Common myeloid progenitor, CD34-positive (primary cell): ENCODE data around the gene TM2D3.
A peak's percentile ranks its signal among the peaks of the same experiment; 100 is the strongest.
"Not testable (repeated sequence)": the region's sequence is repeated elsewhere in the genome, so short reads cannot be mapped to it uniquely, and the experiment has no call there.

Experiments
- CTCF ChIA-PET: fragments of 350-600 bp; sonication (Branson Sonifier 250); formaldehyde crosslinking; loops from one replicate; lab custom pipeline; 2021; ENCODE audit warnings: antibody characterized with exemption; lab: Charles Lee
- POLR2A ChIA-PET: fragments of 350-600 bp; sonication (Branson Sonifier 250); formaldehyde crosslinking; loops from one replicate; lab custom pipeline; 2021; ENCODE audit warnings: antibody characterized with exemption; lab: Charles Lee
- DNase-seq, 3 donors: peaks; one replicate each; pipeline versions ENCODE4 v3.0.0 to v3.0.0-alpha.2; 2013
- H3K27ac ChIP-seq, 2 experiments: 1 replicate in 1 of 2; 2 replicates in 1 of 2; pipeline ENCODE4 v1.7.0; 2013; ENCODE audit warnings: inconsistent platforms in 2 of 2, low read length in 2 of 2, mild to moderate bottlenecking in 2 of 2, low read depth in 1 of 2, moderate library complexity in 1 of 2; ENCODE audit not compliant: severe bottlenecking in 2 of 2, insufficient read depth in 1 of 2, poor library complexity in 1 of 2
- H3K27me3 ChIP-seq, 5 experiments: replicated peaks in 2 of 5; 1 replicate in 3 of 5; 2 replicates in 2 of 5; pipeline versions ENCODE4 v1.6.1 to v1.7.0; 2013; ENCODE audit warnings: low read length in 4 of 5, mild to moderate bottlenecking in 2 of 5, moderate library complexity in 2 of 5, inconsistent platforms in 1 of 5; ENCODE audit not compliant: insufficient read depth in 5 of 5, control insufficient read depth in 4 of 5
- H3K36me3 ChIP-seq, 4 experiments: 1 replicate in 2 of 4; 2 replicates in 2 of 4; pipeline versions ENCODE4 v1.6.1 to v1.7.0; 2013; ENCODE audit warnings: low read length in 3 of 4, control low read depth in 1 of 4, mild to moderate bottlenecking in 1 of 4; ENCODE audit not compliant: control insufficient read depth in 4 of 4, insufficient read depth in 4 of 4
- H3K4me1 ChIP-seq, 4 experiments: 1 replicate in 3 of 4; 2 replicates in 1 of 4; pipeline versions ENCODE4 v1.6.1 to v1.7.1; 2013; ENCODE audit warnings: low read length in 3 of 4, mild to moderate bottlenecking in 3 of 4, control low read depth in 1 of 4, inconsistent platforms in 1 of 4, moderate library complexity in 1 of 4; ENCODE audit not compliant: control insufficient read depth in 4 of 4, insufficient read depth in 4 of 4; ENCODE audit errors: control extremely low read depth in 1 of 4
- H3K4me3 ChIP-seq, 7 experiments: 1 replicate in 4 of 7; 2 replicates in 3 of 7; pipeline versions ENCODE4 v1.5.1 to v1.7.0; 2013; ENCODE audit warnings: mild to moderate bottlenecking in 7 of 7, low read length in 6 of 7, moderate library complexity in 6 of 7, inconsistent platforms in 2 of 7, low read depth in 2 of 7, control low read depth in 1 of 7; ENCODE audit not compliant: insufficient read depth in 4 of 7, control insufficient read depth in 1 of 7; ENCODE audit errors: extremely low read depth in 1 of 7
- H3K9me3 ChIP-seq, 5 experiments: 1 replicate in 4 of 5; 2 replicates in 1 of 5; pipeline versions ENCODE4 v1.6.1 to v1.7.1; 2013; ENCODE audit warnings: low read length in 4 of 5, mild to moderate bottlenecking in 2 of 5, inconsistent platforms in 1 of 5, low read depth in 1 of 5, moderate library complexity in 1 of 5; ENCODE audit not compliant: control insufficient read depth in 4 of 5, insufficient read depth in 2 of 5; ENCODE audit errors: control extremely low read depth in 1 of 5
- WGBS: methylation state at CpG from one replicate; pipeline ENCODE4 v1.1.5; 2013; ENCODE audit not compliant: insufficient coverage; 5-methylcytosine and 5-hydroxymethylcytosine counted together

Gene TM2D3

GRCh38 chr15:101633356-101633755, 18.8 kb downstream of the TM2D3 start:
- Histone ChIP-seq H3K4me1 (no peaks in the 10 kb centered on the region), H3K36me3 (no peaks in the 10 kb centered on the region), H3K9me3 (no peaks in the 10 kb centered on the region), H3K4me3 (no peak overlapping the region), H3K27ac (no peak overlapping the region), H3K27me3 (no peaks in the 10 kb centered on the region)
- DNase-seq, result no peak
- WGBS, result 100% methylated on average over 2 of the region's 3 CpGs
- POLR2A ChIA-PET, result no interaction called here
- CTCF ChIA-PET, result interaction anchor here (1.4 kb wide), 1 partner anchor 9 kb away, joined by 5 read pairs; no protein-coding TSS in a partner anchor

DNA sequence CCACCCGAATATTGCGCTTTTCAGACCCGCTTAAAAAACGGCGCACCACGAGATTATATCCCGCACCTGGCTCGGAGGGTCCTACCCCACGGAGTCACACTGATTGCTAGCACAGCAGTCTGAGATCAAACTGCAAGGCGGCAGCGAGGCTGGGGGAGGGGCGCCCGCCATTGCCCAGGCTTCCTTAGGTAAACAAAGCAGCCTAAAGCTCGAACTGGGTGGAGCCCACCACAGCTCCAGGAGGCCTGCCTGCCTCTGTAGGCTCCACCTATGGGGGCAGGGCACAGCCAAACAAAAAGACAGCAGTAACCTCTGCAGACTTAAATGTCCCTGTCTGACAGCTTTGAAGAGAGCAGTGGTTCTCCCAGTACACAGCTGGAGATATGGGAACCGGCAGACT, 25.5 kb downstream of the TM2D3 start:
- H3K27me3 ChIP-seq, H3K4me1 ChIP-seq, H3K4me3 ChIP-seq, H3K36me3 ChIP-seq, POLR2A ChIA-PET, H3K27ac ChIP-seq, DNase-seq, CTCF ChIA-PET: not testable (repeated sequence)
- H3K9me3 ChIP-seq, result peaks cover 3 to 33% (median 18%) of the 10 kb centered on the region in 5 experiments
- WGBS, result 96% methylated on average over 11 of the region's 15 CpGs

DNA sequence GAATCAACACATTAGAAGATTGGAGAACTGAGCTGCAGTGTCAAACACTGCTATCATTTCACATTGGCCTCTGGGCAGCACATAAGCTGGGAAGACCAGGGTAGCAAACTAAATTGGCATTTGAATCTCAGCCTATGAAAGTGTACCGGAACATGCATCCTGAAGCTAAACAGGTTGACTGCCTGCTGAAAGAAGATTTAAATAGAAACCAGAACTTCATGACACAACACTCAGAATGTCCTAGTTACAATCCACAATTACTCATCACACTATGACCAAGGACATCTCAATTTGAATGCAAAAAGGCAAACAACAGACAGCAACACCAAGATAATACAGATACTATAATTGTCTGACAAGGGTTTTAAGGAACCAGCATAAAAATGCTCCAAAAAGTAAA, 26.2 kb downstream of the TM2D3 start:
- no CpG with 5 or more reads among the region's 1 CpG for WGBS
- Histone ChIP-seq H3K4me1 (peaks cover 0 to 6% (median 0%) of the 10 kb centered on the region in 4 experiments), H3K9me3 (peaks cover 3 to 33% (median 18%) of the 10 kb centered on the region in 5 experiments), H3K4me3 (peak overlapping the region in 1 of 7 experiments; percentile 36), H3K27ac (no peak overlapping the region), H3K36me3 (no peaks in the 10 kb centered on the region), H3K27me3 (no peaks in the 10 kb centered on the region)
- CTCF ChIA-PET, result interaction anchor here (1.6 to 2.3 kb wide), 2 partner anchors 11 to 15 kb away, joined by 4 to 9 read pairs; no protein-coding TSS in a partner anchor
- DNase-seq, result no peak
- POLR2A ChIA-PET, result no interaction called here

DNA sequence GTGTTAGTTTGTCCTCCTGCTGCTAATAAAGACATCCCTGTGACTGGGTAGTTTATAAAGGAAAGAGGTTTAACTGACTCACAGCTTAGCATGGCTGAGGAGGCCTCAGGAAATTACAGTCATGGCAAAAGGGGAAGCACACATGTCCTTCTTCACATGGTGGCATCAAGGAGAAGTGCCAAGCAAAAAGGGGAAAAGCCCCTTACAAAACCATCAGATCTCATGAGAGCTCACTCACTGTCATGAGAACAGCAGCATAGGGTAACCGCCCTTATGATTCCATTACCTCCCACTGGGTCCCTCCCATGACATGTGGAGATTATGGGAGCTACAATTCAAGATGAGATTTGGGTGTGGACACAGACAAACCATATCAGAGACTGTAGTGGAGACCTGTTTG, 27.0 kb downstream of the TM2D3 start:
- no peak overlapping the region for H3K27ac ChIP-seq
- no CpG with 5 or more reads among the region's 1 CpG for WGBS
- peak in 2 of 3 donors; percentile 69 to 81 for DNase-seq
- peaks cover 3 to 33% (median 18%) of the 10 kb centered on the region in 5 experiments for H3K9me3 ChIP-seq
- H3K36me3 ChIP-seq, result no peaks in the 10 kb centered on the region
- POLR2A ChIA-PET, result no interaction called here
- H3K4me1 ChIP-seq, result peaks cover 0 to 11% (median under 1%) of the 10 kb centered on the region in 4 experiments
- CTCF ChIA-PET, result interaction anchor here (1.2 to 2.3 kb wide), 3 partner anchors 12 to 331 kb away, joined by 3 to 9 read pairs (median 4); no protein-coding TSS in a partner anchor
- H3K27me3 ChIP-seq, result no peaks in the 10 kb centered on the region
- peak overlapping the region in 1 of 7 experiments; percentile 19 for H3K4me3 ChIP-seq

GRCh38 chr15:101623367-101624304, 28.5 kb downstream of the TM2D3 start:
- Histone ChIP-seq H3K27ac (no peak overlapping the region), H3K36me3 (no peaks in the 10 kb centered on the region), H3K27me3 (no peaks in the 10 kb centered on the region), H3K9me3 (peaks cover 3 to 33% (median 18%) of the 10 kb centered on the region in 5 experiments), H3K4me3 (no peak overlapping the region), H3K4me1 (peaks cover 1 to 24% (median 12%) of the 10 kb centered on the region in 4 experiments)
- DNase-seq, result no peak
- CTCF ChIA-PET, result interaction anchor here (1.1 to 2.3 kb wide), 3 partner anchors 14 to 329 kb away, joined by 3 to 9 read pairs (median 3); no protein-coding TSS in a partner anchor
- WGBS, result 100% methylated on average over 3 of the region's 6 CpGs
- POLR2A ChIA-PET, result no interaction called here

- ChIA-PET POLR2A (no interaction called here), CTCF (interaction anchor here (1.6 kb wide), 1 partner anchor 19 kb away, joined by 7 read pairs; no protein-coding TSS in a partner anchor)
- Histone ChIP-seq H3K27me3 (no peaks in the 10 kb centered on the region), H3K4me3 (no peak overlapping the region), H3K4me1 (peaks cover 1 to 30% (median 19%) of the 10 kb centered on the region in 4 experiments), H3K9me3 (peaks cover 3 to 33% (median 18%) of the 10 kb centered on the region in 5 experiments), H3K36me3 (no peaks in the 10 kb centered on the region), H3K27ac (no peak overlapping the region)
- no peak for DNase-seq
- WGBS, result 100% methylated on average over 1 of the region's 3 CpGs
Observed at GRCh38 chr15:101621961-101622360, 30.2 kb downstream of the TM2D3 start.
